GM21515 (cell line): ENCODE measurements around the gene TMCO6.
"Not testable (repeated sequence)": the region's sequence is repeated elsewhere in the genome, so short reads cannot be mapped to it uniquely, and the experiment has no call there.

Experiments used
- ATAC-seq: cut with Tn5 transposase; IDR thresholded peaks from one replicate; pipeline ENCODE4 v1.9.1; 2021; ENCODE audit not compliant: unreplicated experiment

TMCO6 gene

DNA sequence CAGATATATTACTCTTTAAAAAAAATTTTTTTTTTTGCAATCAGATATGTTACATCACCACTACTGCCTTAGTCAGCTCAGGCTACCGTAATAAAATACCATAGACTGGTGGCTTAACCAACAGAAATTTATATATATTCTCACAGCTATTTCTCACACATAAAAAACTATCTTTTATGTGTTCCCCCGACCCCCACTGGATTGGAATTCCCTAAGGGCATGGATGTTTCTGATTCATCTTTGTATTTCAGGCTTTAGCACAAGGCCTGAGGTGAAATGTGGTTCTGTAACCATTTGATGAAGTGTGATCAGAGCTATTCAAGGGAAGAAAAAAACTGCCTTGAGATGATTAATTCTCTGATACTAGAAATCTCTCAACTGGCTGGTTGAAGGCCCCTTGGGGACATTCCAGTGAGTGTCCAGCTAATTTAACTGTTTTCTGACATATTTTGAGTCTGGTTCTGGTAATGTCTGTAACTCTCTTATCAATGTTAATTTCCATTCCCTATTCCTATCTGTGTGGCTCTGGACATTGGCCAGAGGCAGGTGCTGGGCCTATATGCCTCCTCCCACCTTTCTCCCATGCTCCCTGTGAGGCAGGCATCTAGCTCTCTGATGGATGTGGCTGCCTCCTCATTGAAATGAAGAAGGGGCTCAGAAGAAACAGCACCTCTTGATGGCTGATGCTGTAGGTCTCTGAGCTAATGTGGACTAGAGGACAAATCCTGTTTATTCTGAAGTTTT is 8.8 kb upstream of the TMCO6 start:
- ATAC-seq = no peak

DNA sequence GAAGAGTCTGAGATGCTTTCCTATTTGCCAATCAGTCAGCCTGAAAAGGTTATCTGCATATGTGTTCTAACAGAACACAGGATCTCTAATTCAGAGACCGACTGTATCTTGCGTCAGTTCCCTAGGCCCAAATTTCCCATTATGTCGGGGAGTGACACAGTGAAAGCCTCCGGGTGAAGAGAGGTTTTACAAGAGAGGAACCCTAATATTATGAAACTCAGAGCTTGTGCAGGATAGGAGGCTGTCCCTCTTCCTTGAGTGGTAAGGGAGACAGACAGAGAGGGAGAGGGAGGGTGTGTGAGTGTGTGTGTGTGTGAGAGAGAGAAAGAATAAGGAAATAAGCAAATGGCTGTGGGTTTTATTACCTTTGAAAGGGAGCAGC is 8.2 kb upstream of the TMCO6 start:
- no peak for ATAC-seq

DNA sequence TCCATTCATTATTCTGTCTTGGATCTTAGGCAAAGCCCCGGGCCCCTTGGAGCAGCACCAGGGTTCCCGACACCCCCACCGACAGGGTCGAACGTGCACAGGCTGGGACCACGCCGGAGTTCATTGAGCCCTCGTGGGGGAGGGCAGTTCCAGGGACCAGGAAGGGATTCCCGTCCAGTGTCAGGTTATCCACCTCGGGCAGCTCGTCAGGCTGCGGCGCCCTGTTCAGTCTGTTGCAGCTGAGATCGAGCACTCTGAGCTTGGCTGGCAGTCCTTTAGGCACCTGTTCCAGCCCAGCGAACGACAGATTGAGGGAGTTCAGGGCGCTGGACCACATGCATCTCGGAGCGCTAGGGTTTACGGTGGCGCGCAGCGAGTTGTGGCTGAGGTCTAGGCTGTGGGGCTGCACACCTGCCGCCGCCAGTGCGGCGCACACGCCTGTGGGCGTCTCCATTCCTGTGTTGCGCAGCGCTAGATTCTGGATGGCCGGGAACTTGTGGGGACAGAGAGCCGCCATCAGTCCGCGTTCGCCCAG is 7.4 kb upstream of the TMCO6 start:
- ATAC-seq = peak; percentile 34

DNA sequence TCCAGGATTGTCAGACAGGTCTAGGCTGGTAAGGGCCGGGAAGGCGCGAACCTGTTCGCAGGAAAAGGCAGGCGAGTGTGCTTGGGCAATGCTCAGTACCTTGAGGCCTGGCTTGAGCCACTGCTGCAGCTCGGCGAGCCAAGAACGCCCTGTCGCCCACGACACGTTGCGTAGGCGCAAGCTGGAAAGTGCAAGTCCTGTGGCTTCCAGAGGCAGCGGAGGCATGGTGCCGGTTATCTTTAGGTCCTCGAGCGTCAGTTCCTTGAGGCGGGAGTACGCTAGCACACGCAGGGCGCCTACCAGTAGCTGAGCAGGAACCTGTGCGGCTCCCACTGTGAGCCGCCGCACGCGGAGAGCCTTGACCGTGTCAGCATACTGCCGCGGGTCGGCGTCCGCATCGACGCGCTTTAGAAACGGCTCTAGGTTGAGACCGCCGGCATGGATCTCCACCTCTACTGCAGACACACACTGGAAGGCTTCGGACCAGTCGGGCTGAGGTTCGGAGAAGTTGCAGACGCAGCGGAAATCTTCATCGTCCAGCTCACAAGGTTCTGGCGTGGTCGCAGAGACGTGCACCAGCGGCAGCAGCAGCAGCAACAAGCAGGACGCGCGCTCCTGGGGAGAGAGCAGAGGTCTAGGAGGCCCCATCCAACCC is 6.8 kb upstream of the TMCO6 start:
- ATAC-seq = peak; percentile 47

DNA sequence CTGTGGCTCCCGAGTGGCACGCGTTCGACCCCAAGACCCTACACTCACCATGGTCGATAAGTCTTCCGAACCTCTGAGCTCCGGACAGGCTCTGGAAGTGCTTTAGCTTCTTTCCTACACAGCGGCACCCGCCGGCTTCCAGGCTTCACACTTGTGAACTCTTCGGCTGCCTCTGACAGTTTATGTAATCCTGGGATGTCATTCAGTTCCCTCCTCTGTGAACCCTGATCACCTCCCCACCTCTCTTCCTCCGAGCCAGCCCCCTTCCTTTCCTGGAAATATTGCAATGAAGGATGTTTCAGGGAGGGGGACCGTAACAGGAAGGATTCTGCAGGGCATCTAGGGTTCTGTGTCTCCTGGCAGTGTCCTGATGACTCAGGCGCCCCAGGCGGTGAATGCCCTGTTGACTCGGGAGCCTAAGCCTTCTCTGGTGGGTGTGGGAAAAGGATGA is 6.2 kb upstream of the TMCO6 start, which contains the start of gene CD14:
TSS of gene CD14 (minus strand) at position 155 of the 451 bp plus-strand sequence. CDS start at position 51, 104 bp downstream.
- ATAC-seq = peak; percentile 5

DNA sequence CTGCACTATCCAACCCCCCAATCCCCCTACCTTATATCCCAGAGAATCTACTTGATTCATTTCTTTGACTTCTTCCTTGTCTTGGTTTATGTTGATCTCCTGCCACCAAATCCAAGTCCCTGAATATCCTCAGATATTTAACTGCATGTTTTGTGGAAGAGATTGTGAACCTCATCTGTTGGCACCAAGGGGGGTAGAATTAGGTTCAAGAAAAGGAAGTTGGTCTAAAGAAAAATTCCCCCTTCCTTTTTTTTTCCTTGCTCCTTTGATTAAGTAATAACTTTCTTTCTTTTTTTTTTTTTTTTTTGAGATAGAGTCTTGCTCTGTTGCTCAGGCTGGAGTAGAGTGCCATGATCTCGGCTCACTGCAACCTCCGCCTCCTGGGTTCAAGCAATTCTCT is 5.8 kb upstream of the TMCO6 start:
- no peak for ATAC-seq

DNA sequence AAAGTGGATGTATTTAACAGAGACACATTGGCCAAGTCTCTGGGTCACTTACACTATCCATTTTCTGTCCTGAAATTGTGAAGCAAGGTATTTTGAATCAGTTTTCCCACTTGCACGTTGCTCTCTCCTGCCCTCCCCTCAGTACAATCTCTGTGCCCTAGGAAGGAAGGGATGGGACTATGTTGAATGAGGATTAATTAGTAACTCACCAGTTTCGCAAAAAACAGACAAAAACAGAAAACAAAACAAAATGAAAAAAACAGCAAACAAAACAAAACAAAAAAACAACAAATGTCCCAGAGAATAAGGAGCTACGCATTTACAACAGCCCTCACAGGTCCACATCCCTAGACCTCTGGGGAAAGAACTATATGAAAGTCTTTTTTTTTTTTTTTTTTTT is 5.1 kb upstream of the TMCO6 start:
- no peak for ATAC-seq

DNA sequence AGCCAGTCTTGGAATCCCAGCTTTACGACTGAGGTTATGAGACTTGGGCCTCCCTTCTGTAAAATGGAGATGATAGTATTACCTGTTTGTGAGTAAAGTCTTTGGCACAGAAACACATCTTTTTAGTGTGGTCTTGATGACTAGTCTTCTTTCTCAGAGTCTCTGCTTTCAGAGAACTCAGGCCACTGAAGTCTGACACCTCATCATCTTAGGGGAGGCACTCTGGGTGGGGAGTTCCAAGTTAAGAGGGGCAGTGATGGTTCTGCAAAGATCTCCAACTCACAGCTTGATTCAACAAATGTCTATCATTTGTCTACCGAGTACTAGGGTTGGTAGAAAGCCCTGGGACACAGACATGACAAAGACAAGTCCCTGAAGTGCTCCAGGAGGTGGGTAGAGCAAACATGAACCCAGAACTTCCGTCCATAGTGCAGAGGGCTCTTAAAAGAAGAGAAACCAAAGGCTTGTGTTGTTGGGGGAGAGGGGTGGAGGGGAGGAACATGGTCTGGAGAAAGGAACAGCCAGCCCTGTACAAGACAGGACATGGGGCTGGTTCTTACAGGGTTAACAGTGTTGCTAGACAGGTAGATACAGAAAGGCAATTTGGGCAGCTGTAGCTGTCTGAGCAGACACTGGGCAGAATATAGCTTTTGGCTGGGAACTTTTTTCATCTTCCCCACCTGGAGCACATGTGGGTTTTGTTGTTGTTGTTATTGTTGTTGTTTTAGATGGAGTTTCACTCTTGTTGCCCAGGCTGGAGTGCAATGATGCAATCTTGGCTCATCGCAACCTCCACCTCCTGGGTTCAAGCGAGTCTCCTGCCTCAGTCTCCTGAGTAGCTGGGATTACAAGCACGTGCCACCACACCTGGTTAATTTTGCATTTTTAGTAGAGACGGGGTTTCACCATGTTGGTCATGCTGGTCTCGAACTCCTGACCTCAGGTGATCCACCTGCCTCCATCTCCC is 3.7 kb upstream of the TMCO6 start:
- ATAC-seq = no peak

DNA sequence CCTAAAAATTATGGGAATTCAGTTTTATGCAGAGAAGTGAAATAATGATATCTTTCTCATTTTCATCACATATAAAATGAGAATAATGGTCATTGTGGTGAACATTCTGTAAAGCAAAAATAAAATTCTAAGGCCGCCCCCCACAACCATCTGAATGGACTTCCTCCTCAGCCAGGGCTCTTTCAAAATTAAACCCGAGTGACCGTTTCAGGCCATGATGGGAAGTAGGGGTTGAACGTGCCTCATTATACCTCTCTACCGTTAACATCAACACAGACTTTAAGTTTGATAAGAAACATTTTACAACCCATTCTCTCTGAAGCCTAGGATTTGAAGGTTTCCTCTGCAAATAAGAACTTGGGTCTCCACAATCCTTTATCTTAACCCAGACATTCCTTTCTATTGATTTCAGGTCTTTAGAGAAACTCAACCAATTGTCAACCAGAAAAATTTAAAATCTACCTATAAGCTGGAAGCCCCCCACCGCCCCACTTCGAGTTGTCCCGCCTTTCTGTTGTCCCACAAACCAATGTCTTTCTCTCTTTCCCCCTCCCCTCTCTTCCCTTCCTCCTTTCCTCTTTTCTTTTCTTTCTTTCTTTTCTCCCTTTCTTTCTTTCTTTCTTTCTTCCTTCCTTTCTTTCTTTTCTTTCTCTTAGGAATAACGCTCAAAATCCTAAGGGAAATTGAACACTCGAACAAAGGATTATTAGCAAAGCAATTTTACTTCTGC is 1.7 kb upstream of the TMCO6 start:
- ATAC-seq = no peak

DNA sequence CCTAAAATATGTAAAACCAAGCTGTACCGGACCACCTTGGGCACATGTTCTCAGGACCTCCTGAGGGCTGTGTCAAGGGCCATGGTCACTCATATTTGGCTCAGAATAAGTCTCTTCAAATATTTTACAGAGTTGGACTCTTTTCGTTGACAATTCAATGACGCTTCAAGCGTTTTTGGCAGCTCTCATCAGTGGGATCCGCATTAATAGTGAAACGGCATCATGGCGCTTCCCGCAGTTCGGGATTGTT is 428 bp upstream of the TMCO6 start:
- ATAC-seq = not testable (repeated sequence)

DNA sequence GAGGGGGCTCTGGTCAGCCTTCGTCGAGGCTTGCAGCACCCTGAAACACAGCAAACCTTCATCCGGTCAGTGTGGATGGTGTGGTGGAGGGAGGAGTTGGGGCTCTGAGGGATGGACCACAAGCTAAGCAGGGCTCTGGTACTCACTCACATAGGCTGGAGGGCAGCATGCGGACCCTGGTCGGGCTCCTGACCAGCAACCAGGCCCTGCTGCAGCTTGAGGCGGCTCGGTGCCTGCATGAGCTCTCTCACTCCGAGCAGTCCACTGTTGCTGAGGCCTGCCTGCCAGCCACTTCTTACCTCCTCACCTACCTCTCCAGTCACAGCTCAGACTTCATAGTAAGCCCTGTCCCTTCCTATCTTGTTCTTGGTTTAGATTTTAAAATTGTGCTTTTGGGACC is 2.5 kb downstream of the TMCO6 start:
- ATAC-seq = no peak

DNA sequence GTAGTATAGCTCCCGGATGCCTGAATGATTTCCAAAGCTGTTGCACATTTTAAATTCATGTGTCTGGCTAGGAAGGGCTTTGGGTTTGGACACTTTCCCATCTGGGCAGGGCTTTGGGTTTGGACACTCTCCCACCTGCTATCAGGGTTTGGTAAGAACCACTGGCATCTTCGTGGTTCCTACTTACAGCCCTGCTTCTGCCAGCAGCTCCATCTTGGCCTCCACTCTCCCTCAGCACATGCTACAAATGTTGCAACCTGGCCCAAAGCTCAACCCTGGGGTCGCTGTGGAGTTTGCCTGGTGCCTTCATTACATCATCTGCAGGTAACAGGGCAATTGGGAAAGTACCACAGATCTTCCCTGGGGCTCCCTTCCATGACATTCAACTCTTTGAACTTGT is 3.5 kb downstream of the TMCO6 start:
- ATAC-seq = no peak

DNA sequence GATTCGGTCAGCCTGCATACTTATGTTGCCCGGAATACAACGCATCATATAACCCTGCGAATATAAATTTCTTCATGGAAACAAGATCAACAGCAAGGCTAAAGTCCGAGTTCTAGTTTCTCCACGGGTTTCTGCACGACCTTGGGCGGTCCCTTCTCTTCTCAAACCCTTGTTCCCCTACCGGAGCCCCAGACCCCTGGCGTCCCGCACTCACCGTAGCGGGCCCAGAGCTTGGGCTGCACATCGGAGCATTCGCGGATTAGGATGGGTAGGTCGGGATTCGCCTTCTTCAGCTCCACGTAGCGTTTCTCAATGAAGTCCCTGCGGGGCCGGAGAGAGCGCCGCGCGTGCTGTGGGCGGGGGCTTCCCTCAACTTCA is 7.8 kb downstream of the TMCO6 start:
- ATAC-seq = no peak

DNA sequence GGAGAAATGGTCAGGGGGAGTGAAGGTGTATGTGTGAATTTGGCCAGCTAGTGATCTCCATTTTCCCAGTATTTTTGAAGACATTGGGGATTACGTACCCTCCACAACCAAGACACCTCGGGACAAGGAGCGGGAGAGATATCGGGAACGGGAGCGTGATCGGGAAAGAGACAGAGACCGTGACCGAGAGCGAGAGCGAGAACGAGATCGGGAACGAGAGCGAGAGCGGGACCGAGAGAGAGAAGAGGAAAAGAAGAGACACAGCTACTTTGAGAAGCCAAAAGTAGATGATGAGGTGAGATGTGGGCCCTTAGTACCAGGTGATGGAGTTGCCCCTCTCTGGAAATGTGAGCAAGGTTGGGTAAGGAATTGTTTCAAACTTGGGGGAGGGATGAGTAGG is 19.6 kb downstream of the TMCO6 start:
- no peak for ATAC-seq

DNA sequence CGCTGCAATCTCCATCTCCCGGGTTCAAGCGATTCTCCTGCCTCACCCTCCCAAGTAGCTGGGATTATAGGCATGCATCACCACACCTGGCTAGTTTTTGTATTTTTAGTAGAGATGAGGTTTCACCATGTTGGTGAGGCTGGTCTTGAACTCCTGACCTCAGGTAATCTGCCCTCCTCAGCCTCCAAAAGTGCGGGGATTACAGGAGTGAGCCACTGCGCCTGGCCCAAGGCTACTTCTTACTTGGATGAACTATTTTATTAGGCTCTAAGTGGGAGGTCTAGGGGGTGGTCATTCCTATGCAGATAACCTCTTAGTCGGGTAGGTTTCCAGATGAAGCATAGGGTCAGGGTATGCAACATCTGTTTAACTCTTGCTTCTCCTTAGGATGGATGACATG is 21.1 kb downstream of the TMCO6 start:
- not testable (repeated sequence) for ATAC-seq

DNA sequence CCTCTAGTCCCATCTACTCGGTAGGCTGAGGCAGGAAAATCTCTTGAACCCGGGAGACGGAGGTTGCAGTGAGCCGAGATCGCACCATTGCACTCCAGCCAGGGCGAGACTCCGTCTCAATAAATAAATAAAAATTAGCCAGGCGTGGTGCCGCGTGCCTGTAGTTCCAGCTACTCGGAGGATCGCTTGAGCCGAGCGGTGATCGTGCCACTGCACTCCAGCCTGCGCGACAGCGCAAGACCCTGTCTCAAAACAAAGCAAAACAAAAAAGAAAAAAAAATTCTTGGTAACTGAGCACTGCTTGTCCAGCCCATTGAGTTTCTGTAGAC is 24.7 kb downstream of the TMCO6 start:
- no peak for ATAC-seq

DNA sequence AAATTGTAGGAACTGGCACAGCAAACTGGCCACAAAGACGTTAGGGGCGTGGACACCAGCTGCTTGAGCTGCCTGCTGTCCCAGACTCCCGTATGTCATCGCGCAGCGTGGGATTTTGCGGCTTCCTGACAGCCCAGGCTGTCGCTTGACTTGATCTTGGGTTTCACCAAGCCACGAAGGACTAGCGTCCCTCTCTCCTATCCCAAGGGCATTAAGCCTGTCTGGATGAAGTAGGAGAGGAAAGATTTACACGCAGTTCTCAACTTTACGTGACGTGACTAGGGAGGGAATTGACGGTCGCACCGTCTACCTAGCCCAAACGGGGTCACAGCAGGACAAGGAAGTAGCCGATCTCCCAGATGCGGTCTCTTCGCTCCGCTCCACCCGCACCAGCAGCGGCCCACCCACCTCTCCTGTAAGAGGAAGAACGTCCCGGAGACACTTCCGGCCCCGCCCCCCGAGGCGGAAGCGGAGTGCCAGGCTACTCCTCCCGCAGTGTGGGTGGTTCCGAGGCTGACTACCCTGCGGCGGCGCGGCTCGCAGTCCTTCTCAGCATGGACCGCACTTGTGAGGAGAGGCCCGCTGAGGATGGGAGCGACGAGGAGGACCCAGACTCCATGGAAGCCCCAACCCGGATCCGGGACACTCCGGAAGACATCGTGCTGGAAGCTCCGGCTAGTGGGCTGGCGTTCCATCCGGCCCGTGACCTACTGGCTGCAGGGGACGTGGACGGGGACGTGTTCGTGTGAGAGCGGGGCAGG is 25.3 kb downstream of the TMCO6 start, which contains the start of gene WDR55:
TSS of gene WDR55 (plus strand) at position 546 of the 761 bp plus-strand sequence. CDS start at position 555, 9 bp downstream.
- peak; percentile 98 for ATAC-seq

DNA sequence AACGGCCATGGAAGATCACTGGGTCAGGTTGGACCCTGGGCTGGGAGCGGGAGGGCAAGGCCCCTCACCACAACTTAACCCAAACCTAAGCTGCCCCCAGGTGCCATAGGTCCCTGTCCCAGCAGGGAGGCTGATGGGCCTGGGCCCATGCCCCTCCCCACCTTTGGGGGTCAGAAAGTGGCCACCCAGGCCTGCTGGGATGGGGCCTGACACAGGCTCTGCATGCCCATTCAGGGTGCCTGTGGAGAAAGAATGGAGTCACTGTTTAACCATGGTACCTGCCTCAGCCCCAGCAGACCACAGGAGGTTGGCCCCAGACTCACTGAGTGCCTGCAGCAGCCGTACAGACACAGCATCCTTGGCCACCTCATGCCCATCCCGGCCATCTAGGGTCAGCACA is 31.8 kb downstream of the TMCO6 start:
- not testable (repeated sequence) for ATAC-seq

DNA sequence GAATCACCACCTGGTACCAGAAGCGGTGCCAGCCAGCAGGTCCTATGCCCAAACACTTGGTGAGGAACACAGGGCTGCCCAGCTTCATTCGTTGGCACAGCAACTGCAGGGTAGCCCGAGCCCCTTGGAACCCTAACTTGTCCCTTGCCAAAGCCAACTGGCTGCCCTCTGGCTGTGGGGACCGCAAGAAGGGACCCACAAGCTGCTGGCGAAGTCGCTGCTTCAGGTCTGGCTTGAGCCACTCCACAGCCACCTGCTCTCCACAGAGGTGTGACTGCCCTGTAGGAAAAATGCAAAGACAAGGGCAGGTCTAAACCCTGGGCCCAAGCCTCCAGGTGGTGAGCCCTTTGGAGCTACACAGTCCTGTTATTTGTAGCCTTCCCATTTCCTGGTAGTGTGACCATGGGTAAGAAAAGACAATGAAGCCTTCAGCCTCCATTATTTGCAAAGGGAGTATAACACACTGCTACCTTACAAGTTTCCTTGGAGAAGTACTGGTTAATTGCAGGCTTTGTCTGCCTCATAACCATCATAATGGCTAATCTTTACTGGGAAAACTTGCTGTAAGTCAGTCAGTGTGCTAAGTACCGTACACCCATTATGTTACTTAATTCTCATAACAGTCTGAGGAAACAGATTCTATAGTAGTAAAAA is 32.3 kb downstream of the TMCO6 start:
- no peak for ATAC-seq
